ENCODE measurements around the gene TELO2. TPM values are rescaled to one million over a fixed set of nuclear protein-coding genes. Genes with fewer than 3 reads are reported as not detected.

Gene TELO2
- total and polyA plus RNA-seq, 2 donors (not counting 3 experiments of a cell fraction or from before 2014, with no cell fraction given), result 30.7 to 61.6 TPM

DNA sequence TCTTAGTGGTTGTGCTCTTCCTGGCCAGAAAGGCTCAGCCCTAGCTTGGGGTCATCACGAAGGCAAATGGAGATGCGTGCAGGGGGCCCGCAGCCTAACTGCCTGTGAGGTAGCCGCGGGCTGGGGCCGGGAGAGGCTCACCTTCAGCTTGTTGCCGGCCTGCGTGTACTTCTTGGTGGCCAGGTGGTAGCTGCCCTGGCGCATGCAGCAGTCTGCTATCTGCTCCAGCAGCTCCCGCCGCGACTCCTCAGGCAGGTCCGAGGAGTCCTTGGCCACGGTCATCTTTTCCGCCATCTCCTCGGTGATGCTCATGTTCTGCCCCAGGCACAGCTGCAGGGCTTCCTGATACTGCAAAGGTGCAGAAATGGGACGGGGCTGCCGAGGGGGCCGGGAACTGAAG is 27.3 kb downstream of the TELO2 start:
- Histone ChIP-seq H3K27me3 (ENCODE audit: control insufficient read depth in 2 of 2, insufficient read depth in 2 of 2, low read length in 2 of 2) (no peaks in the 10 kb centered on the region), H3K4me3 (replicated peaks in 1 of 3; ENCODE audit: insufficient read depth in 1 of 3, low read depth in 1 of 3, low read length in 3 of 3) (no peak overlapping the region), H4K20me1 (replicated peaks; ENCODE audit: control insufficient read depth, extremely low read depth, insufficient read depth, low read length) (no peaks in the 10 kb centered on the region), H3K27ac (ENCODE audit: insufficient read depth, low read depth, low read length) (no peak overlapping the region), H3K9me1 (replicated peaks; ENCODE audit: control insufficient read depth, extremely low read depth, insufficient read depth, low read length) (no peaks in the 10 kb centered on the region), H3K4me1 (ENCODE audit: control insufficient read depth, extremely low read depth, insufficient read depth, low read length) (no peaks in the 10 kb centered on the region), H3K36me3 (ENCODE audit: control insufficient read depth in 2 of 2, extremely low read depth in 1 of 2, insufficient read depth in 2 of 2, low read length in 2 of 2) (no peaks in the 10 kb centered on the region), H3K4me2 (ENCODE audit: insufficient read depth, low read length) (no peak overlapping the region), H2AFZ (ENCODE audit: low read depth, low read length) (no peak overlapping the region), H3K9me3 (replicated peaks; ENCODE audit: control insufficient read depth, insufficient read depth, low read length) (no peaks in the 10 kb centered on the region), H3K79me2 (ENCODE audit: control insufficient read depth, insufficient read depth, low read length) (no peaks in the 10 kb centered on the region), H3K9ac (replicated peaks; ENCODE audit: extremely low read depth, insufficient read depth, low read length) (no peak overlapping the region)
- dilution Hi-C loops (cut with MboI; ENCODE audit: extremely low pct_ligation_motif_present, low sequenced_read_pairs), result no loop called here
- FAIRE-seq, result no peak
- no TSS peak for BruUV-seq (replicated peaks)
- intact Hi-C loops (cut with micrococcal nuclease), result no loop called here
- CTCF ChIA-PET, result no interaction called here
- no peak for TF ChIP-seq POLR2AphosphoS5 (IDR thresholded peaks at IDR 0.05; ENCODE audit: insufficient read depth, low read depth, low read length)
- no peak for TF ChIP-seq GATA2 (IDR thresholded peaks at IDR 0.05; ENCODE audit: insufficient read depth, insufficient read length, low read depth, low read length)
- TF ChIP-seq JUN (IDR thresholded peaks at IDR 0.05; ENCODE audit: borderline replicate concordance, insufficient read depth, insufficient read length, low read depth), result no peak
- TF ChIP-seq, protein P1, sequence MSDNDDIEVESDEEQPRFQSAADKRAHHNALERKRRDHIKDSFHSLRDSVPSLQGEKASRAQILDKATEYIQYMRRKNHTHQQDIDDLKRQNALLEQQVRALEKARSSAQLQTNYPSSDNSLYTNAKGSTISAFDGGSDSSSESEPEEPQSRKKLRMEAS (IDR thresholded peaks at IDR 0.05; ENCODE audit: insufficient read depth, insufficient read length), result no peak
- no peak for TF ChIP-seq EZH2 (IDR thresholded peaks at IDR 0.05; ENCODE audit: borderline replicate concordance, low read depth, low read length, severe bottlenecking)
- no peak for TF ChIP-seq FOS (IDR thresholded peaks at IDR 0.05; ENCODE audit: borderline replicate concordance, insufficient read depth, low read length)
- TF ChIP-seq MYC (IDR thresholded peaks at IDR 0.05; ENCODE audit: low read depth, low read length), result no peak
- TF ChIP-seq POLR2A (IDR thresholded peaks at IDR 0.05; ENCODE audit: low read depth, low read length), result no peak
- TF ChIP-seq, protein P2, sequence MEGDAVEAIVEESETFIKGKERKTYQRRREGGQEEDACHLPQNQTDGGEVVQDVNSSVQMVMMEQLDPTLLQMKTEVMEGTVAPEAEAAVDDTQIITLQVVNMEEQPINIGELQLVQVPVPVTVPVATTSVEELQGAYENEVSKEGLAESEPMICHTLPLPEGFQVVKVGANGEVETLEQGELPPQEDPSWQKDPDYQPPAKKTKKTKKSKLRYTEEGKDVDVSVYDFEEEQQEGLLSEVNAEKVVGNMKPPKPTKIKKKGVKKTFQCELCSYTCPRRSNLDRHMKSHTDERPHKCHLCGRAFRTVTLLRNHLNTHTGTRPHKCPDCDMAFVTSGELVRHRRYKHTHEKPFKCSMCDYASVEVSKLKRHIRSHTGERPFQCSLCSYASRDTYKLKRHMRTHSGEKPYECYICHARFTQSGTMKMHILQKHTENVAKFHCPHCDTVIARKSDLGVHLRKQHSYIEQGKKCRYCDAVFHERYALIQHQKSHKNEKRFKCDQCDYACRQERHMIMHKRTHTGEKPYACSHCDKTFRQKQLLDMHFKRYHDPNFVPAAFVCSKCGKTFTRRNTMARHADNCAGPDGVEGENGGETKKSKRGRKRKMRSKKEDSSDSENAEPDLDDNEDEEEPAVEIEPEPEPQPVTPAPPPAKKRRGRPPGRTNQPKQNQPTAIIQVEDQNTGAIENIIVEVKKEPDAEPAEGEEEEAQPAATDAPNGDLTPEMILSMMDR (IDR thresholded peaks at IDR 0.05; ENCODE audit: extremely low read depth in 1 of 2, insufficient read depth in 1 of 2, low read depth in 1 of 2, low read length in 2 of 2), result no peak
- no peak for DNase-seq (ENCODE audit: low read depth, low spot score)
- POLR2A ChIA-PET, result no interaction called here

Measured in endothelial cell of umbilical vein (primary cell).